Activated CD4-positive, CD25-positive, alpha-beta regulatory T cell (primary cell): ENCODE results near the gene ARPC1A.
"Not testable (repeated sequence)": the region's sequence is repeated elsewhere in the genome, so short reads cannot be mapped to it uniquely, and the experiment has no call there.

Experiments used
- DNase-seq, 4 experiments: peaks; one replicate each; lab custom pipeline; 2025; lab: John Stamatoyannopoulos, UW

ARPC1A gene

DNA sequence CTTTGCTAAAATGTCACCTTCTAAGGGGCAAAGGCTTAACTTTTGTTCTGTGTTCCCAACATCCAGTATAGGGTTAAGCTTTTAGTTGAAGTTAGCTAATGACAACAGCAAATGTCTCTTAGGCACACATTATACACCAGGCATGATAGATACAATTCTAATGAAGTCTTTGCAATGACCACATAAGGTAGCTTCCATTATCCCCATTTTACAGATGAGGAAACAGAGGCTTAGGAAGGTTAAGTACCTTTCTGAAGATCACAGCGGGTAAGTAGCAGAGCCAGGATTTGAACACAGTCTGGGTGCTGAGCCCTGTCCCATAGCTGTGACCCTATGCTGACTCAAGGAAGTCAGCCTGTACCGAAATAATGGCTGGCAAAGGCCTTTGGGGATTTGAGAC, 84.9 kb downstream of the ARPC1A start:
- no peak for DNase-seq

DNA sequence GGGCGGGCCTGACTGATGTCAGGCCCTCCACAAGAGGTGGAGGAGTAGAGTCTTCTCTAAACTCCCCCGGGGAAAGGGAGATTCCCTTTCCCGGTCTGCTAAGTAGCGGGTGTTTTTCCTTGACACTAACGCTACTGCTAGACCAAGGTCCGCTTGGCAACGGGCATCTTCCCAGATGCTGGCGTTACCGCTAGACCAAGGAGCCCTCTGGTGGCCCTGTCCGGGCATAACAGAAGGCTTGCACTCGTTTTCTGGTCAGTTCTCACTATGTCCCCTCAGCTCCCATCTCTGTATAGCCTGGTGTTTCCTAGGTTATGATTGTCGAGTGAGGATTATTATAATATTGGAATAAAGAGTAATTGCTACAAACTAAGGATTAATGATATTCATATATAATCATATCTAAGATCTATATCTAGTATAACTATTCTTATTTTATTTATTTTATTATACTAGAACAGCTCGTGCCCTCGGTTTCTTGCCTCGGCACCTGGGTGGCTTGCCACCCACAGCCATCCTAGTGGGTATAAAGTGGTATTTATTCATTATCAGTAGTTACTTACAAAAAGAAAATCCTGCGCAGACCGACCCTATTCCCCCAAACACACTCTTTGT, 89.9 kb downstream of the ARPC1A start:
- DNase-seq, result not testable (repeated sequence)
